H1 (cell line): Measurements from ENCODE around the gene GPS1. TPM values are rescaled to one million over a fixed set of nuclear protein-coding genes. Genes with fewer than 3 reads are reported as not detected.

Source experiments
- CTCF ChIA-PET: fragments of 300-600 bp; sonication (Branson Sonifier 250); formaldehyde crosslinking; loops from one replicate; lab custom pipeline; 2021; ENCODE audit not compliant: partially characterized antibody; lab: Charles Lee
- POLR2A ChIA-PET: fragments of 300-600 bp; sonication (Branson Sonifier 250); formaldehyde crosslinking; loops from one replicate; lab custom pipeline; 2021; ENCODE audit warnings: inconsistent platforms; ENCODE audit not compliant: partially characterized antibody; lab: Charles Lee
- DNase-seq, 2 experiments: peaks; one replicate each; pipeline versions ENCODE4 v3.0.0 to v3.0.0-alpha.2; 2010 to 2022; ENCODE audit warnings: low spot score in 2 of 2, low read depth in 1 of 2, mixed read lengths in 1 of 2
- FAIRE-seq: peaks from 2 replicates; lab custom pipeline; 2011; peaks lifted over from hg19 to GRCh38; lab: Jason Lieb, UNC
- H2AFZ ChIP-seq: 2 replicates; pipeline ENCODE4 v1.8.1; 2012; ENCODE audit warnings: low read length, inconsistent platforms
- H2AK5ac ChIP-seq: 2 replicates; pipeline ENCODE4 v1.6.1; 2013; ENCODE audit warnings: low read depth, low read length
- H2BK120ac ChIP-seq: replicated peaks from 2 replicates; pipeline ENCODE3; 2013; ENCODE audit warnings: low read depth, low read length, inconsistent platforms
- H2BK12ac ChIP-seq: 2 replicates; pipeline ENCODE4 v1.6.1; 2013; ENCODE audit warnings: low read depth, low read length
- H2BK15ac ChIP-seq: 2 replicates; pipeline ENCODE4 v1.6.1; 2013; ENCODE audit warnings: low read length
- H2BK20ac ChIP-seq: 2 replicates; pipeline ENCODE4 v1.6.1; 2013; ENCODE audit warnings: low read length
- H2BK5ac ChIP-seq: 2 replicates; pipeline ENCODE4 v1.6.1; 2013; ENCODE audit warnings: low read depth, low read length
- H3K14ac ChIP-seq: 2 replicates; pipeline ENCODE4 v1.6.1; 2013; ENCODE audit warnings: inconsistent platforms; ENCODE audit not compliant: insufficient read length
- H3K18ac ChIP-seq: 2 replicates; pipeline ENCODE4 v1.6.1; 2013; ENCODE audit warnings: low read length; ENCODE audit errors: extremely low read depth
- H3K23ac ChIP-seq: 2 replicates; pipeline ENCODE4 v1.6.1; 2013; ENCODE audit warnings: inconsistent platforms; ENCODE audit not compliant: insufficient read length
- H3K23me2 ChIP-seq: 2 replicates; pipeline ENCODE4 v1.6.1; 2013; ENCODE audit warnings: low read depth, low read length
- H3K27ac ChIP-seq: 2 replicates; pipeline ENCODE4 v1.6.1; 2011; ENCODE audit warnings: low read depth, low read length, inconsistent platforms
- H3K27me3 ChIP-seq, 4 experiments: replicated peaks in 1 of 4; 1 replicate in 1 of 4; 2 replicates in 3 of 4; pipeline versions ENCODE4 v1.6.1 to v1.8.1; 2011 to 2013; ENCODE audit warnings: low read length in 3 of 4, mild to moderate bottlenecking in 3 of 4, inconsistent platforms in 2 of 4, mixed read lengths in 2 of 4, moderate library complexity in 1 of 4; ENCODE audit not compliant: control insufficient read depth in 3 of 4, insufficient read depth in 3 of 4; ENCODE audit errors: extremely low read depth in 1 of 4
- H3K36me3 ChIP-seq, 4 experiments: 2 replicates each; pipeline versions ENCODE4 v1.6.1 to v1.8.1; 2011 to 2013; ENCODE audit warnings: mild to moderate bottlenecking in 4 of 4, low read length in 3 of 4, moderate library complexity in 2 of 4, control low read depth in 1 of 4, inconsistent platforms in 1 of 4; ENCODE audit not compliant: insufficient read depth in 4 of 4, control insufficient read depth in 2 of 4
- H3K4ac ChIP-seq: replicated peaks from 2 replicates; pipeline ENCODE3; 2013; ENCODE audit warnings: low read length, low read depth, mixed read lengths, inconsistent platforms; ENCODE audit not compliant: insufficient read length
- H3K4me1 ChIP-seq, 4 experiments: replicated peaks in 1 of 4; 1 replicate in 1 of 4; 2 replicates in 3 of 4; pipeline versions ENCODE4 v1.6.1 to v1.8.1; 2011 to 2013; ENCODE audit warnings: low read length in 3 of 4, inconsistent platforms in 2 of 4, mixed read lengths in 1 of 4; ENCODE audit not compliant: insufficient read depth in 4 of 4, control insufficient read depth in 3 of 4
- H3K4me2 ChIP-seq, 2 experiments: 2 replicates each; pipeline versions ENCODE4 v1.6.1 to v1.8.1; 2011 to 2013; ENCODE audit warnings: low read depth in 2 of 2, low read length in 2 of 2, control low read depth in 1 of 2, inconsistent platforms in 1 of 2, mild to moderate bottlenecking in 1 of 2; ENCODE audit not compliant: insufficient read depth in 1 of 2
- H3K4me3 ChIP-seq, 4 experiments: fragments of 200-600, 300-600 bp in 1 of 4; sonication (generic), shearing (Covaris generic), sonication (Bioruptor Twin) in 1 of 4; 2 replicates each; pipeline versions ENCODE4 v1.5.1 to v1.8.1; 2011 to 2016; ENCODE audit warnings: low read length in 4 of 4, low read depth in 3 of 4, control low read depth in 2 of 4, inconsistent platforms in 2 of 4, mild to moderate bottlenecking in 2 of 4, mixed read lengths in 1 of 4, moderate library complexity in 1 of 4; ENCODE audit not compliant: insufficient read depth in 2 of 4; ENCODE audit errors: extremely low read depth in 1 of 4
- H3K56ac ChIP-seq: replicated peaks from 2 replicates; pipeline ENCODE3; 2013; ENCODE audit warnings: low read depth, mild to moderate bottlenecking, mixed read lengths, low read length, inconsistent platforms; ENCODE audit not compliant: insufficient read length
- H3K79me1 ChIP-seq: 2 replicates; pipeline ENCODE4 v1.6.1; 2013; ENCODE audit warnings: low read depth, low read length, control low read depth
- H3K79me2 ChIP-seq, 2 experiments: 2 replicates each; pipeline versions ENCODE4 v1.6.1 to v1.8.1; 2012 to 2013; ENCODE audit warnings: low read length in 2 of 2, mild to moderate bottlenecking in 2 of 2, inconsistent platforms in 1 of 2; ENCODE audit not compliant: insufficient read depth in 2 of 2, control insufficient read depth in 1 of 2
- H3K9ac ChIP-seq, 4 experiments: replicated peaks in 1 of 4; 1 replicate in 1 of 4; 2 replicates in 3 of 4; pipeline versions ENCODE4 v1.6.1 to v1.8.1; 2011 to 2013; ENCODE audit warnings: low read depth in 3 of 4, low read length in 3 of 4, control low read depth in 2 of 4, mild to moderate bottlenecking in 2 of 4, moderate library complexity in 2 of 4, inconsistent platforms in 1 of 4; ENCODE audit errors: extremely low read depth in 1 of 4
- H3K9me3 ChIP-seq, 2 experiments: 2 replicates each; pipeline versions ENCODE4 v1.6.1 to v1.8.1; 2012 to 2013; ENCODE audit warnings: mild to moderate bottlenecking in 2 of 2, moderate library complexity in 2 of 2, control low read depth in 1 of 2, inconsistent platforms in 1 of 2, low read depth in 1 of 2, low read length in 1 of 2, mixed read lengths in 1 of 2; ENCODE audit not compliant: insufficient read depth in 2 of 2
- H4K20me1 ChIP-seq, 2 experiments: replicated peaks in 1 of 2; 2 replicates each; pipeline versions ENCODE3 to v1.8.1; 2011 to 2013; ENCODE audit warnings: inconsistent platforms in 2 of 2, low read length in 2 of 2, mild to moderate bottlenecking in 1 of 2; ENCODE audit not compliant: insufficient read depth in 2 of 2, control insufficient read depth in 1 of 2
- H4K5ac ChIP-seq: 2 replicates; pipeline ENCODE4 v1.6.1; 2013; ENCODE audit warnings: low read length, low read depth, mixed read lengths, inconsistent platforms; ENCODE audit not compliant: insufficient read length
- H4K8ac ChIP-seq: 2 replicates; pipeline ENCODE4 v1.8.0; 2013; ENCODE audit warnings: mild to moderate bottlenecking, moderate library complexity, low read length, inconsistent platforms; ENCODE audit not compliant: insufficient read depth; ENCODE audit errors: extremely low read depth
- H4K91ac ChIP-seq: replicated peaks from 2 replicates; pipeline ENCODE3; 2013; ENCODE audit warnings: low read length, mixed read lengths, inconsistent platforms; ENCODE audit not compliant: insufficient read length
- SP2 ChIP-seq: IDR thresholded peaks from 2 replicates; pipeline ENCODE4 v1.6.1; 2012; ENCODE audit warnings: mild to moderate bottlenecking, low read length, inconsistent platforms
- WGBS, 2 experiments: shearing (Covaris generic) in 1 of 2; methylation state at CpG; one replicate each; pipeline versions ENCODE4 v1.1.6 to v1.1.7; 2013 to 2015; ENCODE audit warnings: low lambda C conversion rate in 2 of 2, mixed read lengths in 2 of 2, inconsistent platforms in 1 of 2, low coverage in 1 of 2, missing lambda C conversion rate in 1 of 2; ENCODE audit not compliant: insufficient replicate concordance in 2 of 2, insufficient coverage in 1 of 2, insufficient read length in 1 of 2; ENCODE audit errors: extremely low coverage in 1 of 2, missing lambda C conversion rate in 1 of 2; 5-methylcytosine and 5-hydroxymethylcytosine counted together
- polyA plus RNA-seq, 7 experiments: library from polyadenylated mRNA; depleted of rRNA in 3 of 7; stranded (reverse) in 5 of 7; unstranded in 2 of 7; fragments of >200 nt in 5 of 7; fragments of 200-250 nt in 2 of 7; gene quantifications; 1 replicate in 5 of 7; 2 replicates in 1 of 7; 4 replicates in 1 of 7; pipeline versions ENCODE4 v1.2.1 to v1.2.3, GENCODE V29; 2011 to 2013; ENCODE audit warnings: missing spikeins in 2 of 7, mixed read lengths in 2 of 7
- total RNA-seq: library from RNA; stranded (reverse); fragmentation: NEBNext Ultra II Directional; extraction: Animal tissue kit (Norgen Biotek cat#: 25700); gene quantifications from 2 replicates; pipeline ENCODE4 v1.2.1, GENCODE V29; 2021

GPS1 gene
- total and polyA plus RNA-seq, 2 of the 8 experiments (the other 6 are each of a cell fraction or from before 2014, with no cell fraction given) = 153 to 277 TPM

GRCh38 chr17:82055023-82055964, 3.6 kb downstream of the GPS1 start:
- TF ChIP-seq SP2 = no peak
- TF ChIP-seq, all 59 proteins: peak for 0
- peaks cover 6% of the 10 kb centered on the region; the same call in 1 of the 2 replicates for H3K79me1 ChIP-seq
- H3K4ac ChIP-seq = no peak overlapping the region
- no peak overlapping the region for H3K23ac ChIP-seq
- no peak overlapping the region for H2BK120ac ChIP-seq
- H4K5ac ChIP-seq = no peak overlapping the region
- H3K23me2 ChIP-seq = peaks cover 6% of the 10 kb centered on the region; the same call in 1 of the 2 replicates
- FAIRE-seq (no peak), DNase-seq (no peak)
- H4K91ac ChIP-seq = no peak overlapping the region
- H3K27me3 ChIP-seq = no peaks in the 10 kb centered on the region; a peak in 1 of 7 replicates
- H2BK20ac ChIP-seq = no peak overlapping the region
- H3K27ac ChIP-seq = no peak overlapping the region
- no peak overlapping the region for H3K4me2 ChIP-seq
- H2AFZ ChIP-seq = no peak overlapping the region
- ChIA-PET CTCF (interaction anchor here (1.0 to 5.4 kb wide), 4 partner anchors 10 to 100 kb away, joined by 3 to 40 read pairs (median 6); partner anchors contain the start of genes DUS1L and RAC3), POLR2A (interaction anchor here (0.6 to 13.2 kb wide), 16 partner anchors 9 to 53 kb away, joined by 3 to 161 read pairs (median 6); partner anchors contain the start of genes DUS1L and RAC3)
- peaks cover 10 to 29% (median 22%) of the 10 kb centered on the region in 4 experiments for H3K36me3 ChIP-seq
- H3K9me3 ChIP-seq = no peaks in the 10 kb centered on the region
- no peak overlapping the region for H2AK5ac ChIP-seq
- H2BK5ac ChIP-seq = no peak overlapping the region
- peaks cover 4 to 21% of the 10 kb centered on the region in 2 experiments for H4K20me1 ChIP-seq
- WGBS, 2 experiments = 86% methylated on average over 15 of the region's 26 CpGs; no CpG with 5 or more reads in 1 of the 2 experiments
- no peak overlapping the region for H3K14ac ChIP-seq
- no peak overlapping the region for H3K18ac ChIP-seq
- H4K8ac ChIP-seq = peak overlapping the region; percentile 5; the same call in 1 of the 2 replicates
- H3K9ac ChIP-seq = peak overlapping the region in 1 of 4 experiments; percentile 37; a peak in 2 of 7 replicates
- H3K79me2 ChIP-seq = peaks cover 0 to 12% of the 10 kb centered on the region in 2 experiments; a peak in 1 of 4 replicates
- H3K4me1 ChIP-seq = peaks cover 0 to 11% (median 6%) of the 10 kb centered on the region in 4 experiments; a peak in 5 of 7 replicates
- H2BK15ac ChIP-seq = no peak overlapping the region
- H3K56ac ChIP-seq = no peak overlapping the region
- no peak overlapping the region for H3K4me3 ChIP-seq
- H2BK12ac ChIP-seq = no peak overlapping the region
